Prostate gland (tissue), 2 donors: ENCODE results near the gene GATC. TPM values are rescaled to one million over a fixed set of nuclear protein-coding genes. Genes with fewer than 3 reads are reported as not detected.

Source experiments
- DNase-seq: peaks from one replicate; pipeline ENCODE4 v3.0.0-alpha.2; 2019; ENCODE audit warnings: low spot score
- H3K27ac ChIP-seq, 2 donors: fragments of 200-600 bp; sonication (generic); 2 replicates each; pipeline ENCODE4 v1.5.1; 2017 to 2019
- H3K27me3 ChIP-seq: fragments of 200-600 bp; sonication (generic); replicated peaks from 2 replicates; pipeline ENCODE4 v1.5.1; 2019; ENCODE audit not compliant: insufficient read depth
- H3K36me3 ChIP-seq, 2 donors: fragments of 200-600 bp; sonication (generic); 1 replicate in 1 of 2; 2 replicates in 1 of 2; pipeline versions ENCODE4 v1.5.1 to v1.8.1; 2017 to 2019
- H3K4me1 ChIP-seq: fragments of 200-600 bp; sonication (generic); replicated peaks from 2 replicates; pipeline ENCODE4 v1.5.1; 2019
- H3K4me3 ChIP-seq, 2 donors: fragments of 200-600 bp; sonication (generic); 2 replicates each; pipeline ENCODE4 v1.5.1; 2017 to 2019
- H3K9me3 ChIP-seq: fragments of 200-600 bp; sonication (generic); 2 replicates; pipeline ENCODE4 v1.5.1; 2017
- CTCF ChIP-seq, 4 experiments: fragments of 200-600 bp in 2 of 4; fragments of 450-650 bp in 2 of 4; sonication (generic) in 2 of 4; IDR thresholded peaks; 1 replicate in 3 of 4; 2 replicates in 1 of 4; pipeline ENCODE4 v1.5.1; 2016 to 2019; ENCODE audit warnings: antibody characterized with exemption in 4 of 4, mild to moderate bottlenecking in 2 of 4, moderate library complexity in 2 of 4
- POLR2A ChIP-seq: fragments of 450-650 bp; IDR thresholded peaks from one replicate; pipeline ENCODE4 v1.6.1; 2016; ENCODE audit warnings: antibody characterized with exemption, mild to moderate bottlenecking
- POLR2AphosphoS5 ChIP-seq: sonication (generic); formaldehyde crosslinking; IDR thresholded peaks from one replicate; pipeline ENCODE4 v1.6.1; 2017; ENCODE audit warnings: antibody characterized with exemption
- WGBS: methylation state at CpG from one replicate; pipeline ENCODE4 v1.1.5; 2018; 5-methylcytosine and 5-hydroxymethylcytosine counted together
- intact Hi-C: fragments of 100-400 bp; cut with DNase I; formaldehyde crosslinking; loops from one replicate; pipeline ENCODE4 v1.14.2; 2022
- total RNA-seq, 2 donors: library from RNA; depleted of rRNA; stranded (reverse); fragments of >200 nt; gene quantifications; one replicate each; pipeline ENCODE4 v1.1.0, GENCODE V29; 2016

The GATC gene
- total RNA-seq, 2 donors from 2014 or later, result 19.3 to 30.1 TPM

- 45% methylated on average over 6 of the region's 6 CpGs for WGBS
- no peak for TF ChIP-seq POLR2AphosphoS5
- no peak for TF ChIP-seq CTCF (IDR thresholded peaks at IDR 0.05)
- TF ChIP-seq POLR2A, result no peak
- Histone ChIP-seq H3K4me3 (no peak overlapping the region), H3K9me3 (no peaks in the 10 kb centered on the region), H3K36me3 (no peaks in the 10 kb centered on the region), H3K4me1 (peaks cover 5% of the 10 kb centered on the region), H3K27me3 (no peaks in the 10 kb centered on the region), H3K27ac (peak overlapping the region; percentile 49 to 65)
- DNase-seq, result no peak
- intact Hi-C loops, result no loop called here
These were observed 27.8 kb downstream of the GATC start for GRCh38 chr12:120473807-120474615.

- peak overlapping the region; percentile 49 to 65 for H3K27ac ChIP-seq
These were observed 28.3 kb downstream of the GATC start for GRCh38 chr12:120474616-120474960.

GRCh38 chr12:120475643-120476042 is 29.4 kb downstream of the GATC start:
- no peak for DNase-seq
- peaks cover 5% of the 10 kb centered on the region for H3K4me1 ChIP-seq
- WGBS, result 100% methylated on average over 1 of the region's 1 CpG
- no peaks in the 10 kb centered on the region for H3K27me3 ChIP-seq
- TF ChIP-seq POLR2AphosphoS5 (no peak), CTCF (IDR thresholded peaks at IDR 0.05) (no peak), POLR2A (no peak)
- no peak overlapping the region for H3K4me3 ChIP-seq
- no peaks in the 10 kb centered on the region for H3K9me3 ChIP-seq
- intact Hi-C loops, result no loop called here
- H3K36me3 ChIP-seq, result no peaks in the 10 kb centered on the region
- no peak overlapping the region for H3K27ac ChIP-seq

More at GRCh38 chr12:120474616-120474960, 28.3 kb downstream of the GATC start:
- H3K4me3 ChIP-seq, result no peak overlapping the region
- DNase-seq, result peak; percentile 65
- TF ChIP-seq POLR2A, result peak; percentile 8
- no peak for TF ChIP-seq CTCF (IDR thresholded peaks at IDR 0.05)
- TF ChIP-seq POLR2AphosphoS5, result peak; percentile 74
- no peaks in the 10 kb centered on the region for H3K36me3 ChIP-seq
- no peaks in the 10 kb centered on the region for H3K27me3 ChIP-seq
- WGBS, result 10% methylated on average over 2 of the region's 2 CpGs
- intact Hi-C loops, result no loop called here
- no peaks in the 10 kb centered on the region for H3K9me3 ChIP-seq
- peaks cover 5% of the 10 kb centered on the region for H3K4me1 ChIP-seq

- TF ChIP-seq POLR2AphosphoS5 (no peak), CTCF (IDR thresholded peaks at IDR 0.05) (no peak), POLR2A (no peak)
- Histone ChIP-seq H3K27me3 (no peaks in the 10 kb centered on the region), H3K27ac (no peak overlapping the region), H3K4me3 (no peak overlapping the region), H3K4me1 (no peaks in the 10 kb centered on the region), H3K9me3 (no peaks in the 10 kb centered on the region), H3K36me3 (no peaks in the 10 kb centered on the region)
- intact Hi-C loops, result no loop called here
- DNase-seq, result no peak
- 83% methylated on average over 1 of the region's 1 CpG for WGBS
These were observed 33.2 kb downstream of the GATC start for GRCh38 chr12:120479458-120479857.

GRCh38 chr12:120480211-120480610 is 34.0 kb downstream of the GATC start:
- H3K27me3 ChIP-seq, result no peaks in the 10 kb centered on the region
- 65% methylated on average over 1 of the region's 1 CpG for WGBS

More at GRCh38 chr12:120480211-120480610, 34.0 kb downstream of the GATC start:
- no peaks in the 10 kb centered on the region for H3K36me3 ChIP-seq
- TF ChIP-seq POLR2AphosphoS5 (no peak), POLR2A (no peak), CTCF (IDR thresholded peaks at IDR 0.05) (no peak)
- no peak overlapping the region for H3K4me3 ChIP-seq
- DNase-seq, result no peak
- no peak overlapping the region for H3K27ac ChIP-seq
- intact Hi-C loops, result no loop called here
- H3K4me1 ChIP-seq, result no peaks in the 10 kb centered on the region
- H3K9me3 ChIP-seq, result no peaks in the 10 kb centered on the region
